HFF-Myc (cell line): Measurements from ENCODE around the gene CATSPER4.
A peak's percentile ranks its signal among the peaks of the same experiment; 100 is the strongest.
"Not testable (repeated sequence)": the region's sequence is repeated elsewhere in the genome, so short reads cannot be mapped to it uniquely, and the experiment has no call there.

Experiments used
- DNase-seq: peaks from one replicate; pipeline ENCODE4 v3.0.0-alpha.2; 2011; ENCODE audit warnings: low read depth; ENCODE audit errors: extremely low read depth
- H3K4me3 ChIP-seq: replicated peaks from 2 replicates; pipeline ENCODE4 v1.5.1; 2011; ENCODE audit warnings: low read depth, mild to moderate bottlenecking, control low read depth, low read length
- TF ChIP-seq, protein P1 (sequence below): IDR thresholded peaks from 2 replicates; pipeline ENCODE4 v1.5.1; 2012; ENCODE audit warnings: mild to moderate bottlenecking, low read depth, low read length, control low read depth; ENCODE audit errors: missing control alignments

Gene CATSPER4

DNA sequence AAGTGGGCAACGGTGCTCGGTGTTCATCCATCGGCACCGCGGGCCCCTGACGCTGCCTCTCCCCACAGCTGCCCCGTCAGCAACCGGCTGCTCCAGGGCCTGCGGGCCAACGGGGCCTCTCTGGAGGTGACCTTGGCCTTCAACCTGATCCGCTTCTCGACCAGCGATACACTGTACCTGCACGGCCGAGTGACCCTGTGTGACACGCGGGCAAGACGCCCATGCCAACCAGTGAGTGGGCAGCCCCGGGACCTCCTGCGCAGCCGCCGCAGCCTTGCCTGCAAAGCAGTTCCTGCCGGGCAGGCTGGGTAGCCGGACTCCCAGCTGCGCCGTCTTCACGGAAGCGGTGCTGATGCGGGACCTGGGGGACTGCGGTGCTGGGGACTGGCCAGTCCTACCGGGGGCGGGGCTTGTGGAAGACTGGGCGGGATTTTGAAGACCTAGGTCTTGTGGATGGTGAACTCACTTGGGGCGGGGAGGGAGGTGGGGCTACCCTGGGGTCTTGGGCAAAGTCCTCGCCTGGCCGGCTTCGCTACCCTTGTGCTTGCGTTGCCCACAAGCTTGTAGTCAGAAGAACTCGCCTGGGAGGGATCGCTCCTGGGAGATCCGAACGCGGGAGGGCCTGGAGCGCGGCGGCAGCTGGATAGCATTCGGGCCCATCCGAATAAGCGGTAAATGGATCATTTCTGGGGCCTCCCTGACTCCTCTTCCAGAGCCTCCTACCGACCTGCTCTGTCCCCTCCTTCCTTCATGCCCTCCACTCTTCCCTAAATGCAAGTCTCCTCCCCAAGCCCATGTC, 34.8 kb downstream of the CATSPER4 start:
- H3K4me3 ChIP-seq = peak overlapping the region; percentile 30
- no peak for DNase-seq

GRCh38 chr1:26230682-26231081, 40.3 kb downstream of the CATSPER4 start:
- not testable (repeated sequence) for DNase-seq, H3K4me3 ChIP-seq

More for the DNA sequence above, 34.8 kb downstream of the CATSPER4 start:
- TF ChIP-seq, protein P1, sequence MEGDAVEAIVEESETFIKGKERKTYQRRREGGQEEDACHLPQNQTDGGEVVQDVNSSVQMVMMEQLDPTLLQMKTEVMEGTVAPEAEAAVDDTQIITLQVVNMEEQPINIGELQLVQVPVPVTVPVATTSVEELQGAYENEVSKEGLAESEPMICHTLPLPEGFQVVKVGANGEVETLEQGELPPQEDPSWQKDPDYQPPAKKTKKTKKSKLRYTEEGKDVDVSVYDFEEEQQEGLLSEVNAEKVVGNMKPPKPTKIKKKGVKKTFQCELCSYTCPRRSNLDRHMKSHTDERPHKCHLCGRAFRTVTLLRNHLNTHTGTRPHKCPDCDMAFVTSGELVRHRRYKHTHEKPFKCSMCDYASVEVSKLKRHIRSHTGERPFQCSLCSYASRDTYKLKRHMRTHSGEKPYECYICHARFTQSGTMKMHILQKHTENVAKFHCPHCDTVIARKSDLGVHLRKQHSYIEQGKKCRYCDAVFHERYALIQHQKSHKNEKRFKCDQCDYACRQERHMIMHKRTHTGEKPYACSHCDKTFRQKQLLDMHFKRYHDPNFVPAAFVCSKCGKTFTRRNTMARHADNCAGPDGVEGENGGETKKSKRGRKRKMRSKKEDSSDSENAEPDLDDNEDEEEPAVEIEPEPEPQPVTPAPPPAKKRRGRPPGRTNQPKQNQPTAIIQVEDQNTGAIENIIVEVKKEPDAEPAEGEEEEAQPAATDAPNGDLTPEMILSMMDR = no peak

DNA sequence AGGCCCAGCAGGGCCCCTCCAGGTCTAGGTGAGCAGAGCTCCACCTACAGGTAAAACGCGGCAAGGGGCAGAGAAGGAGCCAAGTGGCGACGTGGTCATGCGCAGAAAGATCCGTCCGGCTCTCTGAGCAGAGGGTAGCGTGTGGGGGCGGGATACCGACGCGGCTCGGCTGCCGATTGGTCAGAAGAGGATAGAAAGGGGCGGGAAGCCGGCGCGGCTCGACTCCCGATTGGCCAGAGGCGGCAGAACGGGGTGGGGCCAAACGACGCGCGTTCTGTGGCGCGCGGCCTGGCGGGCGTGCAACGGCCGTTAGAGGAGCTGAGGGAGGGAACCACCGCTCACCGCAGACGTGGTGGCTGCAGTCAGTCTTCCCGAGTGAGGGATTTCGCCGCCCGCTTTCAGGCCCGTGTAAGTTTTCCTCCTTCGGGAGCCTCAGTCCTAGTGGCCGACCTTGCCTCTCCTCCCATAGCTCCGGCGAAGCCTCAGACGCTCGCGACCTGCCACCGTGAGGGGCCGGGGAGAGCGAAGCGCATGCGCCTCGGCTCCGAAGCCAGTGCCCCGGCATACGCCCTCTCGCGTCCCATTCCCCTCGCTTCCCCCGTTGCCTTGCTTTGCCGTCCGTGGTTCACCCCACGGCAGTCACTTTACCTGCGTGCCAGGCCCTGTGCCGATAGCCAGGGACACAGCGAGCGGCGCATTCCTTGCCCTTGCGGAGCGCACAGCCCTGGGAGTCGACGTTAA, 43.7 kb downstream of the CATSPER4 start, which contains the start of gene CEP85:
Gene CEP85 (plus strand): TSS at position 298 of the 741 bp plus-strand sequence. CDS start 5,584 bp downstream, outside the sequence.
- peak within 1 kb of the TSS; percentile 95 for H3K4me3 ChIP-seq
- DNase-seq = peak; percentile 93
- TF ChIP-seq, protein P1 = peak; percentile 90

- H3K4me3 ChIP-seq = peak overlapping the region; percentile 95
- TF ChIP-seq, protein P1 = no peak
- DNase-seq = no peak
Observed at GRCh38 chr1:26234644-26235370, 44.4 kb downstream of the CATSPER4 start.

DNA sequence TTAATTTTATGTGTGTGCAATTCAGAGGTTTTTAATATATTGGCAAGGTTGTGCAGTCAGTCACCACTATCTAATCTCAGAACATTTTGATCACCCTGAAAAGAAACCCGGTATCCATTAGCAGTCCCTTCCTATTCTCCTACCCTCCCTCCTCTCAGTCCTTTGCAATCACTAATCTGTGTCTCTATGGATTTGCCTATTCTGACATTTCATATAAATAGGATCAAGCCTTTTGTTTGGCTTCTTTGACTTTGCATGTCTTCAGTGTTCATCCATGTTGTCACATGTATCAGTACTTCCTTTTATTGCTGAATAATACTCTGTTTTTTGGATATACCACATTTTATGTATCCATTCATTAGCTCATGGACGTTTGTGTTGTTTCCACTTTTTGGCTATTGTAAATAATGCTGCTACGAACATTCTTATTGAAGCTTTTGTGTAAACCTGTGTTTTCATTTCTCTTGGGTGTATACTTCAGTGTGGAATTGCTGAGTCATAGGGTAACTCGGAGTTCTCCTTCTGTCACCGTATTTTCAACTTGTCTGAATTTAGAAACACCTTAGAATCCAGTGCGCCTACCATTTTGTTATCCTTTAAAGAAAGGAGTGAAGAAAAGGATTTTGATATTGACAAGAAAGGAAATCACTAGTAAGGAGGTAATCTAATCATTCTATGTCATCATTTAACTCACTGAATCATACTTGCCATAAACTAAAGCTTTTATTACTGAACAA, 47.0 kb downstream of the CATSPER4 start:
- H3K4me3 ChIP-seq = no peak overlapping the region

DNA sequence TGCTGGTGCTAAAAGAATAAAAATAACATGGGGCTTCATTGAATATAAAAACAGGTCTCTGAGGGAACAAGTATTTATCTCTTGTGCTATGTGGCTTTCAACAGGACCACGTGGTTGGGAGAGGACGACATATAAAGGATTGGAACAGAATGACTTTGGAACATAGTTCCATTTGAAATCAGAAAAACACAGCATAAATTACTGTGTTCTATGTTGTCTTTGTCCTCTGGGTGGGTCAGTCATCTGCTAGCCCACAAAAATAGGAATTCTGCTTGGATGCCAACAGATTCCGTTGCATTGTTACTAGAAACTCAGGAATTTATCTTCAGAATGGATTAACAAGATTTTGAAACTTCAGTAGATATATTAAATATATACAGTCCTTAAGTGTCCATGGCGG, 49.5 kb downstream of the CATSPER4 start:
- H3K4me3 ChIP-seq = no peak overlapping the region
- DNase-seq = no peak

More for the DNA sequence above, 47.0 kb downstream of the CATSPER4 start:
- TF ChIP-seq, protein P1 = no peak
- no peak for DNase-seq

More for the DNA sequence above, 49.5 kb downstream of the CATSPER4 start:
- TF ChIP-seq, protein P1 = no peak
